KOPT-K1 (cell line): Measurements from ENCODE around the gene TAGAP.

Experiments used
- H3K27ac ChIP-seq: fragments of 200-600 bp; sonication (generic); 2 replicates; pipeline ENCODE4 v1.5.1; 2016; ENCODE audit warnings: antibody characterized with exemption, mild to moderate bottlenecking, low read depth, low read length; ENCODE audit not compliant: poor library complexity, severe bottlenecking
- H3K36me3 ChIP-seq: fragments of 200-600 bp; sonication (generic); 2 replicates; pipeline ENCODE4 v1.5.1; 2017; ENCODE audit warnings: antibody characterized with exemption, mild to moderate bottlenecking, low read length, moderate library complexity; ENCODE audit not compliant: insufficient read depth
- H3K9me3 ChIP-seq: fragments of 200-600 bp; sonication (generic); 2 replicates; pipeline ENCODE4 v1.5.1; 2017; ENCODE audit warnings: antibody characterized with exemption, low read length, mild to moderate bottlenecking; ENCODE audit not compliant: insufficient read depth, poor library complexity, severe bottlenecking

The TAGAP gene

GRCh38 chr6:159061805-159062563, 17.2 kb upstream of the TAGAP start:
- Histone ChIP-seq H3K27ac (peak overlapping the region; percentile 73), H3K36me3 (no peaks in the 10 kb centered on the region), H3K9me3 (no peaks in the 10 kb centered on the region)

DNA sequence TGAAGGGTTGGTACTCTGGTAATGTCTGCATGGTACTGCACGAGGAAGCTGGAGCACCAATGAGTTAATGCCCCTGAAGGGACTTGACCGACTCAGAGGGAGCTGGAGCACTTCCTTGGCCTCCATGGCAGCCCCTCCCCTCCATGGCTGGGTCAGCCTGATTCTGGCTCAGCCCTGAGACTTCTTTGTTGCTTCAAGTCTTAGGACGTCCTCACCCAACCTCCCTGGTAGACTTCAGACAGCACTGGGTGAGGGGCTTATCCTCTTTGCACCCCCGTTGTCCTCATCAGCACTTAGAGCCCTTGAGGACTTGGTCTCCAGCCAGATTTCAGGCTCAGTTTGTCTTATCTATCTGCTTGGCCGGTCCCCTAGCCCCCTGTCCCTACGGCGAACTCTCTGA, 16.4 kb upstream of the TAGAP start:
- Histone ChIP-seq H3K9me3 (no peaks in the 10 kb centered on the region), H3K27ac (no peak overlapping the region), H3K36me3 (no peaks in the 10 kb centered on the region)

DNA sequence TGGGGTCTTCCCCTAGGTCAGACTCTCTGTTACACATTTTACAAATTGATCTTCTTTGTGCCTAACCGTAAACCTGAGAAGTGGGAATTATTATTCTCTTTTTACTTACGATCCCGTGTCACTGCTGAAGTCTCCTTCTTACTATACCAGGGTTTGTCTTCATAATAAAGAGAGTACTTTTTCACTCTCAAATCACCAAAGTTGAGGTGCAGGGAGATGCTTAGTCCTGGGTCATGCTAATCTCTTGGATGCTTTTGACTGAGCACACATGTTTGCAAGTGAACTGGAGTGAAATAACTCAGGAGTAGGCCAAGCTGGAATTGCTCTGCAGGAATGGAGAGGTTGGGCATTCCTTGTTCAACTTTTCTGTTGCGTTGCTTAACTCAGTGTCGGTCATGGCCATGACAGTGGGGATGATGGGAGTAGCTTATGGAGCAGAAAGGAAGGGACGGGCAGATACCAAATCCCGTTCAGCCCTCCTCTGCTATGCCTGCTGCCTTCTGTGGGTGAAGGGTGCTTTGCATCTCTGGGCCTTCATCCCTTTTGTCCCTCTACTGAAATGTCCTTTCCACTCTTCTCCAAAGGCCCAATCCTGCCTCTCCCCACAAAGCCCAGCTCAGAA, 15.2 kb upstream of the TAGAP start:
- Histone ChIP-seq H3K36me3 (no peaks in the 10 kb centered on the region), H3K27ac (no peak overlapping the region), H3K9me3 (no peaks in the 10 kb centered on the region)

- no peaks in the 10 kb centered on the region for H3K9me3 ChIP-seq
- H3K36me3 ChIP-seq = no peaks in the 10 kb centered on the region
- H3K27ac ChIP-seq = no peak overlapping the region
Observed at GRCh38 chr6:159059141-159059540, 14.3 kb upstream of the TAGAP start.

DNA sequence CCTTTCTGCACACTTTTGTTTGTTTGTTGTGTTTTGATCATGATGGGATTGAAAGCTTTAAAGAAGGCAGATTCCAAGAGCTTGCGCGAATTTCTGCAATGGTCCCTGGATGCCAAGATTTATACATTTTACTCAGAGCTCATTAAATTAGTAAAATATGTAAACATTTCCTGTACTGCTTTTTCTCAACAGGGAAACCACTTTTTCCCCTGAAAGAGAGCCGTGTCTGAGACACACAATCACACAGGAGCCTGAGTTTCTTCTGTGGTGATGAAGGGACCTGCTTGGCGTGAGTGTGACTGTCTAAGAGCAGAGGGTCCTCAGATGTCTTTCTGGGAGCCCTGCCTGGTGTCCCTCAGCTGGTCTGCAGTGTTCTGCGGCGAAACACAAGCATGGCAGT, 12.1 kb upstream of the TAGAP start:
- Histone ChIP-seq H3K36me3 (no peaks in the 10 kb centered on the region), H3K9me3 (no peaks in the 10 kb centered on the region), H3K27ac (no peak overlapping the region)

DNA sequence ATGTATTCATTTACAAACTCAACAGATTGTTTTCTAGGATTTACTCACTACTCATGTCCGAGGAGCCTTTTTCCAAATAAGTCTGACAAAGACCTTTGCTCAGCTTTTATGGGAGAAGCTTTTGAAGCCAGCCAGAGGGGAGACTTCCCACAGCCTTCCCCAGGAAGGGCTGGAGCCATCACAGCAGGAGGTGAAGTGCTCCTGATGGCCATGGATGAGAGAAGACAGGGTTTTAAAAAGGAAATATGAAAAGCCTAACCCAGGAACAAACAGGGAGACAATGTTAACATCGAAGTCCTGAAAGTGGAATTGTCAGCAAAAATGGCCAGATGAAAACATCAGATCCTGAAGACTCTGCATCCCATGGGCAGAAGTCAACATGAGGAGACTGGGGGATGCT, 11.6 kb upstream of the TAGAP start:
- Histone ChIP-seq H3K9me3 (no peaks in the 10 kb centered on the region), H3K36me3 (no peaks in the 10 kb centered on the region), H3K27ac (no peak overlapping the region)

DNA sequence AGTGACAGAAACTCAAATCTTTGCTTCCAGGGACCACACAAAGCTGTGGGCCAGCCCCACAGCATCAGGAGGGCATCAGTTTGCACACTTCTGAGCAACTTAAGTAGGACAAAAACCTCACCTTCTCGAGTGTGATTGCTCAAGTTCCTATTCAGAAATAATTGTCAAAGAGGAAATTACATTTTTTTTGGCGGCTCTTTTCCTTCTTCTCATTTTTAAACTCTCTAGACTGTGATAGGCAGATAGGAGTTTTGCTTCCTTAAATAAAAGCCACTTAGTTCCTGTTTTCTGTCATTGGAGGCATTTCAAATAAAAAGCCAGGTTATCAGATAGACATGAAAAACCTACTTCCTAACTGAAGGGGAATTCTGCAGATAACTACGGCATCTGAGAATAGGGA, 11.2 kb upstream of the TAGAP start:
- H3K9me3 ChIP-seq = no peaks in the 10 kb centered on the region
- H3K27ac ChIP-seq = no peak overlapping the region
- no peaks in the 10 kb centered on the region for H3K36me3 ChIP-seq

GRCh38 chr6:159053781-159054398, 9.1 kb upstream of the TAGAP start:
- Histone ChIP-seq H3K9me3 (no peaks in the 10 kb centered on the region), H3K27ac (no peak overlapping the region), H3K36me3 (no peaks in the 10 kb centered on the region)

DNA sequence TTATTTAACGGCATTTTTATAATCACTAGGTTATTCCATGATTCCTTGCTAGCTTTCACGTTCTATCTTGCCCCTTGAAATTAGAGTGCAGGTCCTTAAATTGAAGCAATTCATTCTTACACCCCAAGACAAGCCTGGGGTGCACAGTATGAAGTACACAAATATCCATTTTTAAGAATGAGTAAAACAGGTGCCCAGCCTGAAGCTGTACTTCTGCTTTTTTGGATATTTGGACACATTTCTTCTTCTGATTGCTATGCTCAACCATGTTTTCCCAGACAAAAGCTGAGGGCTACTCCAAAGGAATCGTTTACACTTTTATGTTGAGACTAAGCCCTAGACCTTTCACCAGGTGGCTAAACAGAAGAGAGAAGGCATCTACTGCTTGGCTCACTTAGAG, 7.9 kb upstream of the TAGAP start:
- H3K9me3 ChIP-seq = no peaks in the 10 kb centered on the region
- H3K27ac ChIP-seq = no peak overlapping the region
- no peaks in the 10 kb centered on the region for H3K36me3 ChIP-seq

DNA sequence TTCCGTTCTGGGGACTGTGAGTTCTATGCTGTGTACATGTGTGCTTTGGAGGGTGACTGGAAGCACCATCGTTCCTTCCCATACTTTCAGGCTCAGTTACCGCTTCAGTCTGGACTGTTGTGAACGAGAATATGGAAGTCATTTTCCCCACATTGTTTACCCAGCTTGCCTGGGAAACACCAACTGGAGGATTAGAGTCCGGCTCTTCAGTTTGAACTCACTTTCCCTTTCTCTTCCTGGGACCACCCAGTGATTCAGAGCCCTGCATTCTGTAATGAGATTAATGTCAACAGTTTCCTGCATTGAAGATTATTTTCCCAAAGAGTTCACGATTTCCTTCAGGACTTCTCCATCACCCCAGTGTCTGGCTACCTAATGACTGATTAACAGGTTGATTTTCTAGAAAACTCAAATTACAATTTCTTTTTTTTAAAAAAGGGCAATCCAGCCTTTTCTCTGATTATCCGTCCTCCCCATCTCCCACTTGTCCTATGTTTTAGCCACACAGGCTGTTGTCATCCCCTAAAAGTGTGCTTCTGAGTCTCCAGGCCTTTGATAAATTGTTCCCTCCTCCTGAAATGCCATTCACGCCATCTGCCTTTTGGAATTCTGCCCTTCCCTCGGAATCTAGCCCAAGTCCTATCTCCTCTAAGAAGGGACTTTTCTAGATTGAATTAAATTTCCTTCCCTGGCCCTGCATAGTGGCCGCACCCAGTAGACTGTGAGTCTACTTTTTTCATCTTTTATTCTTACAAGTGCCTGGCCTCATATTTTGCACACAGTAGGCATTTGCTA, 3.3 kb upstream of the TAGAP start:
- Histone ChIP-seq H3K36me3 (no peaks in the 10 kb centered on the region), H3K27ac (no peak overlapping the region), H3K9me3 (no peaks in the 10 kb centered on the region)

GRCh38 chr6:159045801-159046200, 1.0 kb upstream of the TAGAP start:
- Histone ChIP-seq H3K9me3 (no peaks in the 10 kb centered on the region), H3K36me3 (peaks cover 16% of the 10 kb centered on the region), H3K27ac (peak overlapping the region; percentile 79)

DNA sequence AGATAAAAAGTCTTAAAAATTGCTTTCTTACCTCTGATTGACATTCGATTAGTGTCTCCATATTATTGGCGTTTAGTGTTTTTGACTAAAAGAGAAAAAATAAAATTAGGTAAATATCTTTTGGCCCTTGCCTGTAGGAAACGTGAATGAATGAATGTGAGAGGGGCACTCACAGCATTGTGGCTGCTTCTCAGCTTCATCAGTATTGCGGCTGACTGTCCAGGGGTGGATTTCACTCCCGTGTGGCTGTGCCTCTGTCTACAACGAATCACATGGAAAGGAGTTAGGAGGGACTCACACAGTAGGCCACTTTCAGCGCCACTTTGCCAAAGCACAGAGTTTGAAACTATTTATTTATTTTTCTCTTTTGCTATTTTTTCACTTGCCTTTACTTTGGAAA, 844 bp downstream of the TAGAP start:
- Histone ChIP-seq H3K9me3 (no peaks in the 10 kb centered on the region), H3K27ac (peak overlapping the region; percentile 79), H3K36me3 (peaks cover 34% of the 10 kb centered on the region)

- Histone ChIP-seq H3K27ac (peak overlapping the region; percentile 79), H3K9me3 (no peaks in the 10 kb centered on the region), H3K36me3 (peaks cover 41% of the 10 kb centered on the region)
Observed at GRCh38 chr6:159043251-159043650, 1.5 kb downstream of the TAGAP start.

DNA sequence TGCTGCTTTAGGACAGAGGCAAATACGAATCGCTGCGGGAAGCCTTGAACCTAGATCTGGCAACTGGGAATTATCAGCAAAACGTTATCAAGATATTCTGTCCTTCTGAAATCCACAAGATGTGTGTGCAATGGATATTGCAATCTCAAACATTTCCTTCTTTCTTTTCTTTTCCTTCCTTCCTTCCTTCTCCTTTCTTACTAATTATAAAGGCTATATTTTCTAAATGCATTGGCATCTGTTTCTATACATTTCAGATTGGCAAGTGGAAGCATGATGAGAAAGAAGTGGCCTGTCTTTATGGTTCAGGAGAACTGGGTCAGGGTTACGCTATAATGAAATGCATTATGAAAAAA, 2.0 kb downstream of the TAGAP start:
- Histone ChIP-seq H3K9me3 (no peaks in the 10 kb centered on the region), H3K36me3 (peaks cover 46% of the 10 kb centered on the region), H3K27ac (peak overlapping the region; percentile 79)
